Keratinocyte (primary cell): ENCODE data around the gene ZNF831.

Source experiments
- CTCF ChIP-seq, 3 experiments: IDR thresholded peaks in 1 of 3; conservative IDR thresholded peaks in 1 of 3; optimal IDR thresholded peaks in 1 of 3; 2 replicates in 2 of 3; 3 replicates in 1 of 3; pipeline versions ENCODE3 to v1.5.1; 2011; ENCODE audit warnings: low read length in 3 of 3, mild to moderate bottlenecking in 3 of 3, moderate library complexity in 2 of 3, control low read depth in 1 of 3, inconsistent platforms in 1 of 3; ENCODE audit not compliant: insufficient read depth in 2 of 3; ENCODE audit errors: extremely low read depth in 1 of 3
- EZH2 ChIP-seq: IDR thresholded peaks from one replicate; pipeline ENCODE4 v1.6.1; 2012; ENCODE audit warnings: inconsistent platforms, mild to moderate bottlenecking, low read length, moderate library complexity

GRCh38 chr20:59123011-59123677 is 40.5 kb upstream of the ZNF831 start:
- no peak for TF ChIP-seq CTCF (optimal IDR thresholded peaks at IDR 0.05 in 1 of 3, IDR thresholded peaks at IDR 0.05 in 1 of 3, conservative IDR thresholded peaks at IDR 0.05 in 1 of 3; ENCODE audit: extremely low read depth in 1 of 3, insufficient read depth in 2 of 3, low read length in 3 of 3)
- no peak for TF ChIP-seq EZH2
